ENCODE data around the gene TKT. TPM values are rescaled to one million over a fixed set of nuclear protein-coding genes. Genes with fewer than 3 reads are reported as not detected.

The TKT gene
- total RNA-seq, 3 donors from 2014 or later (not counting 1 experiment from before 2014, with no cell fraction given): 82.9 to 126 (median 107) TPM

- Mint-ChIP-seq H3K27ac (peak overlapping the region in 1 of 2 donors; percentile 52), H3K4me1 (peaks cover 0 to 20% of the 10 kb centered on the region in 2 donors), H3K27me3 (ENCODE audit: low read depth in 2 of 2) (no peaks in the 10 kb centered on the region), H3K9me3 (no peaks in the 10 kb centered on the region), H3K4me3 (no peak overlapping the region), H3K36me3 (no peaks in the 10 kb centered on the region)
- DNase-seq: no peak
- 94% methylated on average over 7 of the region's 7 CpGs for WGBS (ENCODE audit: insufficient coverage)
- no peak for TF ChIP-seq CTCF (IDR thresholded peaks at IDR 0.05)
- H3K4me3 ChIP-seq (ENCODE audit: low read length): no peak overlapping the region
- peaks cover 37% of the 10 kb centered on the region for H3K36me3 ChIP-seq (ENCODE audit: control insufficient read depth, insufficient read depth, low read length)
- no peak overlapping the region for H3K27ac ChIP-seq (ENCODE audit: low read length)
- ATAC-seq: no peak
- no peaks in the 10 kb centered on the region for H3K9me3 ChIP-seq (ENCODE audit: control insufficient read depth, insufficient read depth, low read length)
- no peaks in the 10 kb centered on the region for H3K4me1 ChIP-seq (ENCODE audit: control insufficient read depth, insufficient read depth, low read length)
- intact Hi-C loops (cut with micrococcal nuclease): no loop called here
- H3K27me3 ChIP-seq (ENCODE audit: control insufficient read depth, insufficient read depth, low read length): no peaks in the 10 kb centered on the region
Measured at GRCh38 chr3:53242155-53242554, 13.7 kb downstream of the TKT start.

GRCh38 chr3:53240989-53241972, 14.5 kb downstream of the TKT start:
- peaks cover 38% of the 10 kb centered on the region for H3K36me3 ChIP-seq (ENCODE audit: control insufficient read depth, insufficient read depth, low read length)
- H3K36me3 Mint-ChIP-seq: no peaks in the 10 kb centered on the region
- no peak for TF ChIP-seq CTCF (IDR thresholded peaks at IDR 0.05)
- ATAC-seq (no peak), DNase-seq (no peak)
- H3K27me3 Mint-ChIP-seq (ENCODE audit: low read depth in 2 of 2): no peaks in the 10 kb centered on the region
- no peaks in the 10 kb centered on the region for H3K27me3 ChIP-seq (ENCODE audit: control insufficient read depth, insufficient read depth, low read length)
- no peak overlapping the region for H3K4me3 Mint-ChIP-seq
- H3K4me1 Mint-ChIP-seq: peaks cover 0 to 20% of the 10 kb centered on the region in 2 donors
- H3K9me3 ChIP-seq (ENCODE audit: control insufficient read depth, insufficient read depth, low read length): no peaks in the 10 kb centered on the region
- H3K27ac ChIP-seq (ENCODE audit: low read length): no peak overlapping the region
- 92% methylated on average over 28 of the region's 28 CpGs for WGBS (ENCODE audit: insufficient coverage)
- no peaks in the 10 kb centered on the region for H3K4me1 ChIP-seq (ENCODE audit: control insufficient read depth, insufficient read depth, low read length)
- peak overlapping the region in 1 of 2 donors; percentile 52 for H3K27ac Mint-ChIP-seq
- intact Hi-C loops (cut with micrococcal nuclease): no loop called here
- H3K4me3 ChIP-seq (ENCODE audit: low read length): no peak overlapping the region
- no peaks in the 10 kb centered on the region for H3K9me3 Mint-ChIP-seq

GRCh38 chr3:53239800-53240199, 16.0 kb downstream of the TKT start:
- Histone ChIP-seq H3K4me1 (ENCODE audit: control insufficient read depth, insufficient read depth, low read length) (no peaks in the 10 kb centered on the region), H3K9me3 (ENCODE audit: control insufficient read depth, insufficient read depth, low read length) (no peaks in the 10 kb centered on the region), H3K27me3 (ENCODE audit: control insufficient read depth, insufficient read depth, low read length) (no peaks in the 10 kb centered on the region), H3K27ac (ENCODE audit: low read length) (no peak overlapping the region), H3K36me3 (ENCODE audit: control insufficient read depth, insufficient read depth, low read length) (peaks cover 46% of the 10 kb centered on the region), H3K4me3 (ENCODE audit: low read length) (no peak overlapping the region)
- intact Hi-C loops (cut with micrococcal nuclease): no loop called here
- ATAC-seq (no peak), DNase-seq (no peak)
- no peaks in the 10 kb centered on the region for H3K27me3 Mint-ChIP-seq (ENCODE audit: low read depth in 2 of 2)
- H3K4me1 Mint-ChIP-seq: peaks cover 0 to 26% of the 10 kb centered on the region in 2 donors
- H3K27ac Mint-ChIP-seq: peak overlapping the region in 1 of 2 donors; percentile 8
- no peaks in the 10 kb centered on the region for H3K9me3 Mint-ChIP-seq
- TF ChIP-seq CTCF (IDR thresholded peaks at IDR 0.05): no peak
- no peak overlapping the region for H3K4me3 Mint-ChIP-seq
- no peaks in the 10 kb centered on the region for H3K36me3 Mint-ChIP-seq
- WGBS (ENCODE audit: insufficient coverage): 87% methylated on average over 5 of the region's 5 CpGs
